Caco-2 (cell line): ENCODE data around the gene XPNPEP2. TPM values are rescaled to one million over a fixed set of nuclear protein-coding genes. Genes with fewer than 3 reads are reported as not detected.

Source experiments
- BruUV-seq: library from RNA; stranded (reverse); fragments of 400-500 nt; replicated peaks from 2 replicates; lab custom pipeline; 2021; lab: Mats Ljungman, UMichigan
- CTCF ChIA-PET: fragments of 300-600 bp; sonication (Branson Sonifier 250); formaldehyde crosslinking; loops from one replicate; lab custom pipeline; 2022; ENCODE audit warnings: antibody characterized with exemption; lab: Charles Lee
- POLR2A ChIA-PET: fragments of 300-600 bp; sonication (Branson Sonifier 250); formaldehyde crosslinking; loops from one replicate; lab custom pipeline; 2022; ENCODE audit warnings: antibody characterized with exemption; lab: Charles Lee
- DNase-seq, 2 experiments: peaks; one replicate each; pipeline versions ENCODE4 v3.0.0 to v3.0.0-alpha.2; 2020 to 2022
- H3K27me3 ChIP-seq: replicated peaks from 2 replicates; pipeline ENCODE4 v1.6.0; 2011; ENCODE audit warnings: low read length; ENCODE audit not compliant: control insufficient read depth, insufficient read depth
- H3K36me3 ChIP-seq: 2 replicates; pipeline ENCODE4 v1.5.1; 2011; ENCODE audit warnings: low read length; ENCODE audit not compliant: control insufficient read depth, insufficient read depth
- H3K4me1 ChIP-seq: fragments of 250-450 bp; sonication (Bioruptor Pico); 2 replicates; pipeline ENCODE4 v1.5.1; 2020; ENCODE audit warnings: mild to moderate bottlenecking
- H3K4me3 ChIP-seq: 2 replicates; pipeline ENCODE4 v1.5.1; 2011; ENCODE audit warnings: low read depth, mild to moderate bottlenecking, control low read depth, low read length
- H3K9me3 ChIP-seq: fragments of 250-450 bp; sonication (Bioruptor Pico); 2 replicates; pipeline ENCODE4 v1.5.1; 2020; ENCODE audit warnings: mild to moderate bottlenecking, moderate library complexity
- H3K27ac Mint-ChIP-seq: one replicate; pipeline ENCODE4 v1.8.0; 2022; ENCODE audit warnings: mixed read lengths; ENCODE audit not compliant: unreplicated experiment
- H3K27me3 Mint-ChIP-seq: one replicate; pipeline ENCODE4 v1.8.0; 2022; ENCODE audit warnings: mixed read lengths; ENCODE audit not compliant: insufficient read depth, unreplicated experiment
- H3K36me3 Mint-ChIP-seq: one replicate; pipeline ENCODE4 v1.8.0; 2022; ENCODE audit warnings: mild to moderate bottlenecking, mixed read lengths; ENCODE audit not compliant: insufficient read depth, unreplicated experiment
- H3K4me1 Mint-ChIP-seq: one replicate; pipeline ENCODE4 v1.8.0; 2022; ENCODE audit warnings: low read depth, mixed read lengths; ENCODE audit not compliant: unreplicated experiment
- H3K4me3 Mint-ChIP-seq: one replicate; pipeline ENCODE4 v1.8.0; 2022; ENCODE audit warnings: mild to moderate bottlenecking, moderate library complexity, mixed read lengths; ENCODE audit not compliant: unreplicated experiment
- H3K9me3 Mint-ChIP-seq: one replicate; pipeline ENCODE4 v1.8.0; 2022; ENCODE audit warnings: mixed read lengths; ENCODE audit not compliant: unreplicated experiment
- intact Hi-C: fragments of 100-400 bp; cut with micrococcal nuclease; formaldehyde crosslinking; loops from one replicate; pipeline ENCODE4 v1.10.0; 2022; ENCODE audit not compliant: unreplicated experiment
- total RNA-seq: library from RNA; stranded (reverse); gene quantifications from 2 replicates; pipeline ENCODE4 v1.2.3, GENCODE V29; 2022
- TF ChIP-seq, protein P1 (sequence below), 2 experiments: fragments of 200-600 bp in 1 of 2; IDR thresholded peaks; 1 replicate in 1 of 2; 2 replicates in 1 of 2; pipeline versions ENCODE4 v1.5.1 to v1.8.0; 2011 to 2022; ENCODE audit warnings: antibody characterized with exemption in 1 of 2, control low read depth in 1 of 2, inconsistent platforms in 1 of 2, low read depth in 1 of 2, low read length in 1 of 2, mild to moderate bottlenecking in 1 of 2, moderate library complexity in 1 of 2; ENCODE audit not compliant: insufficient read depth in 1 of 2, severe bottlenecking in 1 of 2, unreplicated experiment in 1 of 2

Gene XPNPEP2
- total RNA-seq, 1 experiment from 2014 or later: 0.32 TPM

DNA sequence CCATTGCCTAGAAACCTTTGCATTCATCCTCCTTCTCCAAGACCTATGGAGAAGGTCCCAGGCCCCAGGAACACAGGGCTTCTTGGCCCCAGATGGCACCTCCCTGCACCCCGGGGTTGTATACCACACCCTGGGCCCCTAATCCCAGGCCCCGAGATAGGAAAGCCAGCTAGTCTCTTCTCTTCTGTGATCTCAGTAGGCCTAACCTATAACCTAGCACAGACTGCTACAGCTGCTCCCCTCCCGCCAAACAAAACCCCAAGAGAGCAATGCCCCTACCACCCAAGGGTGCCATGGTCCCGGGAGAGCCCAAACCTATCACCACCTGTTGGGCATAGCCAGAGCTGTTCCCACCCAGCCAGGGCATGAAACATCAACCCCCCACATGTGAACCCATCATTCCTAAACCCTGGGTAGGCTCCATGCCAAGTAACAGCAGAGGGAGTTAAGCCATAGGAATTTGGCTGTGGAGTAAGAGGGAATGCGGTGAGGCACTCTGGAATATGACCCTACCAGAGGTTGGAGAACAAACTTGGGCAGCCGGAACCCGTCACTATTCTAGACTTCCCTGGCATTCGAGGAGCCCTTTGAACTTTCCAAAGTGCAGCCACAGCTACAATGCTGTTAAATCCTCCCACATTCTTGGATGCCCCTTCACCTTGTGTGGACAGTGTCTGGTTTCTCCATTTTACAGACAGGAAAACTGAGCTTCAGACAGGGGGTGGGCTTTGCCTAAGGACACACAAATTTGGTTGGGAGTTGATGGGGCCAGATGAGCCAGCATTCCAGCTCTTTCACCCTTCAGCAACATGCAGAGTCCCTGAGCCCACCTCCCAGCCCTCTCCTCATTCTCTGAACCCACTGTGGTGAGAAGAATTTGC, 30.0 kb downstream of the XPNPEP2 start:
- H3K4me3 ChIP-seq: no peak overlapping the region
- H3K4me3 Mint-ChIP-seq: no peak overlapping the region
- no TSS peak for BruUV-seq
- TF ChIP-seq, protein P1, sequence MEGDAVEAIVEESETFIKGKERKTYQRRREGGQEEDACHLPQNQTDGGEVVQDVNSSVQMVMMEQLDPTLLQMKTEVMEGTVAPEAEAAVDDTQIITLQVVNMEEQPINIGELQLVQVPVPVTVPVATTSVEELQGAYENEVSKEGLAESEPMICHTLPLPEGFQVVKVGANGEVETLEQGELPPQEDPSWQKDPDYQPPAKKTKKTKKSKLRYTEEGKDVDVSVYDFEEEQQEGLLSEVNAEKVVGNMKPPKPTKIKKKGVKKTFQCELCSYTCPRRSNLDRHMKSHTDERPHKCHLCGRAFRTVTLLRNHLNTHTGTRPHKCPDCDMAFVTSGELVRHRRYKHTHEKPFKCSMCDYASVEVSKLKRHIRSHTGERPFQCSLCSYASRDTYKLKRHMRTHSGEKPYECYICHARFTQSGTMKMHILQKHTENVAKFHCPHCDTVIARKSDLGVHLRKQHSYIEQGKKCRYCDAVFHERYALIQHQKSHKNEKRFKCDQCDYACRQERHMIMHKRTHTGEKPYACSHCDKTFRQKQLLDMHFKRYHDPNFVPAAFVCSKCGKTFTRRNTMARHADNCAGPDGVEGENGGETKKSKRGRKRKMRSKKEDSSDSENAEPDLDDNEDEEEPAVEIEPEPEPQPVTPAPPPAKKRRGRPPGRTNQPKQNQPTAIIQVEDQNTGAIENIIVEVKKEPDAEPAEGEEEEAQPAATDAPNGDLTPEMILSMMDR (IDR thresholded peaks at IDR 0.05; ENCODE audit: insufficient read depth in 1 of 2, low read depth in 1 of 2, low read length in 1 of 2, severe bottlenecking in 1 of 2, unreplicated experiment in 1 of 2): no peak
- H3K36me3 ChIP-seq: no peaks in the 10 kb centered on the region
- DNase-seq: no peak
- H3K36me3 Mint-ChIP-seq: no peaks in the 10 kb centered on the region
- H3K4me1 ChIP-seq: peaks cover 1% of the 10 kb centered on the region; the same call in 1 of the 2 replicates
- intact Hi-C loops: no loop called here
- no peaks in the 10 kb centered on the region for H3K9me3 ChIP-seq
- H3K27me3 Mint-ChIP-seq: no peaks in the 10 kb centered on the region
- ChIA-PET POLR2A (no interaction called here), CTCF (no interaction called here)
- no peak overlapping the region for H3K27ac Mint-ChIP-seq
- no peaks in the 10 kb centered on the region for H3K4me1 Mint-ChIP-seq
- no peaks in the 10 kb centered on the region for H3K9me3 Mint-ChIP-seq
- no peaks in the 10 kb centered on the region for H3K27me3 ChIP-seq

DNA sequence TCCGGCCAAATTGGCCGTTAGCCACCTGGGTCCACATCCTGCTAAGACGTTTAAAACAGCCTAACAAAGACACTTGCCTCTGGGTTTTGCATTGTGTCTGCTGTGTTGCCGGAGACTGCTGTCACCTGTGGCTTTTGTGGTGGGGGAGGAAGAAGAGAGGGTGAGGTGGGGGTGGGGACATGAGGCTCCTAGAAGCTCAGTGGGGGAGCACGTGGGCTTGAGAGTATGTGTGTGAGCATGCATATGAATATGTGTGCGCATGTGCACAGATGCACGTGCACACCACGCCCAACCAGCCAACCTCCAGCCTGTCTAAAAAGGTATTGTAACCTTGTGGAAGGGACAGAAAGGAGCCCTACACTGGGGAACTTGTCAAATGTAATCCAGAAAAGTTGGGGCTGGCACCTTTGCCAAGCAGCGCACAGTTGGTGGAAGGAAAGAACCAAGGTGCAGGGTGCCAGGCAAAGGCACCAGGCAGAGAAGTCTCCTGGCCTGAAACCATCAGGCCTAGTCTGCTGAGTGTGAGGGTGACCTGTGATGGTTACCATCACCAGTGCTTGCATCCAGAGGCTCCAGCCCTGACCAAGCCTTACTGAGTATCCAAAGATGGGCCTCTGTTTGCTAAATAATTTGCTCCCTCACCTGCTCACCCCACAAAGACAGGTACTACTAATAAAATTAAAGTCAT, 30.8 kb downstream of the XPNPEP2 start:
- TF ChIP-seq, protein P1 (IDR thresholded peaks at IDR 0.05; ENCODE audit: insufficient read depth in 1 of 2, low read depth in 1 of 2, low read length in 1 of 2, severe bottlenecking in 1 of 2, unreplicated experiment in 1 of 2): no peak
- no peak for DNase-seq
- no peaks in the 10 kb centered on the region for H3K9me3 Mint-ChIP-seq
- ChIA-PET POLR2A (no interaction called here), CTCF (no interaction called here)
- Histone ChIP-seq H3K36me3 (no peaks in the 10 kb centered on the region), H3K9me3 (no peaks in the 10 kb centered on the region), H3K4me1 (peaks cover 6% of the 10 kb centered on the region; the same call in 1 of the 2 replicates), H3K4me3 (no peak overlapping the region), H3K27me3 (no peaks in the 10 kb centered on the region)
- H3K4me1 Mint-ChIP-seq: no peaks in the 10 kb centered on the region
- no peaks in the 10 kb centered on the region for H3K27me3 Mint-ChIP-seq
- no peak overlapping the region for H3K4me3 Mint-ChIP-seq
- no peaks in the 10 kb centered on the region for H3K36me3 Mint-ChIP-seq
- intact Hi-C loops: no loop called here
- BruUV-seq: no TSS peak
- no peak overlapping the region for H3K27ac Mint-ChIP-seq

DNA sequence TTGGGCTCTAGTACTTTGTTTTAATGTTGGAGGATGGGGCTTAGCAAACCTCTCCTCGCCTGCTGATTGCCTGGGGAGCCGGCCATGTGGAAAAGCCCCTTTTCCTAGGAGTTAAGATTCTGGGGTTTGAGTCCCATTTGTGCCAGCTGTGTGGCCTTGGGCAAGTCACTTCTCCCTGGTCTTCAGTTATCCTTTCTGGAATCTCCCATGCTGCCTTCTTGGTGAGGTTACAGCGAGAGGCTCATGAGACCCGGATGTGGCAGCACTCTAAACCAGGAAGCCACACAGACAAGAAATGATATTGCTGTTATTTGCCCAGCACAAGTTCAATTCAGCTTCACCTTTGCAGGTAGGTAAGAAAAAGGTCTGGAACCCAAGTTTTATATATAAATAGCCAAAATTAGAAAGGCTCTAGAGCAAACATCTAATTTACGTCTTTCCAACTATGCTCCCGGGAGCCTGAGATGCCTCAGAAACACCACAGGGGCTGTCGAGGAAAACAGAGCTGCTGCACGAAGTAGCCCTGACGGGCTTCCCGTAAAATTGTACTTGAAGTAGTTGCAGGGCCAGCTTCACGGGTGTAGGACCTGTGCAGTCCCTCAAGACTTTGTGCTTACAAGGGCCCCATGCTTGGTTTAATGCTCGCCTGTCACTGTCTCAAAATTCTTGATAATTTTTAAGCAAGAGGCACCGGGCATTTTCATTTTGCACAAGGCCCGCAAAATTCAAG, 32.7 kb downstream of the XPNPEP2 start:
- no peaks in the 10 kb centered on the region for H3K4me1 Mint-ChIP-seq

More for the DNA sequence above, 32.7 kb downstream of the XPNPEP2 start:
- CTCF ChIA-PET: no interaction called here
- Histone ChIP-seq H3K36me3 (no peaks in the 10 kb centered on the region), H3K4me3 (no peak overlapping the region), H3K9me3 (no peaks in the 10 kb centered on the region), H3K27me3 (no peaks in the 10 kb centered on the region), H3K4me1 (peaks cover 6% of the 10 kb centered on the region; the same call in 1 of the 2 replicates)
- H3K36me3 Mint-ChIP-seq: no peaks in the 10 kb centered on the region
- H3K4me3 Mint-ChIP-seq: no peak overlapping the region
- TF ChIP-seq, protein P1 (IDR thresholded peaks at IDR 0.05; ENCODE audit: insufficient read depth in 1 of 2, low read depth in 1 of 2, low read length in 1 of 2, severe bottlenecking in 1 of 2, unreplicated experiment in 1 of 2): no peak
- no peak overlapping the region for H3K27ac Mint-ChIP-seq
- no peaks in the 10 kb centered on the region for H3K27me3 Mint-ChIP-seq
- POLR2A ChIA-PET: no interaction called here
- BruUV-seq: no TSS peak
- DNase-seq: no peak
- H3K9me3 Mint-ChIP-seq: no peaks in the 10 kb centered on the region
- intact Hi-C loops: no loop called here
